Measurements from ENCODE around the gene CLCNKB. TPM values are rescaled to one million over a fixed set of nuclear protein-coding genes. Genes with fewer than 3 reads are reported as not detected.
A peak's percentile ranks its signal among the peaks of the same experiment; 100 is the strongest.

Gene CLCNKB
- total RNA-seq, 2 donors from 2014 or later, result 2.2 to 2.5 TPM

GRCh38 chr1:16067127-16067768 is 23.7 kb downstream of the CLCNKB start:
- intact Hi-C loops (cut with DNase I), result no loop called here
- ATAC-seq (no peak), DNase-seq (no peak)

GRCh38 chr1:16067933-16068332 is 24.4 kb downstream of the CLCNKB start:
- DNase-seq (no peak), ATAC-seq (no peak)
- intact Hi-C loops (cut with DNase I), result no loop called here

- intact Hi-C loops (cut with DNase I), result no loop called here
- ATAC-seq (peak; percentile 79 to 85), DNase-seq (peak; percentile 57)
Measured at GRCh38 chr1:16068356-16069270, 25.0 kb downstream of the CLCNKB start.

- no peak for DNase-seq
- no peak for ATAC-seq
- intact Hi-C loops (cut with DNase I), result no loop called here
Measured at GRCh38 chr1:16070640-16071355, 27.2 kb downstream of the CLCNKB start.

GRCh38 chr1:16071614-16072013 is 28.0 kb downstream of the CLCNKB start:
- no peak for DNase-seq
- intact Hi-C loops (cut with DNase I), result no loop called here
- ATAC-seq, result no peak

GRCh38 chr1:16072095-16072494 is 28.5 kb downstream of the CLCNKB start:
- no peak for ATAC-seq
- intact Hi-C loops (cut with DNase I), result no loop called here
- no peak for DNase-seq

- intact Hi-C loops (cut with DNase I), result no loop called here
Measured at GRCh38 chr1:16072616-16073484, 29.3 kb downstream of the CLCNKB start.

GRCh38 chr1:16073490-16074119 is 30.0 kb downstream of the CLCNKB start, which contains the start of gene FAM131C:
Gene FAM131C (minus strand): TSS chr1:16073651. CDS start chr1:16073442, 209 bp downstream.
- DNase-seq (no peak), ATAC-seq (peak; percentile 4 to 49)
- intact Hi-C loops (cut with DNase I), result no loop called here

More at GRCh38 chr1:16072616-16073484, 29.3 kb downstream of the CLCNKB start:
- ATAC-seq (no peak), DNase-seq (no peak)

GRCh38 chr1:16074217-16074616 is 30.6 kb downstream of the CLCNKB start:
- intact Hi-C loops (cut with DNase I), result no loop called here
- DNase-seq, result no peak
- no peak for ATAC-seq

- intact Hi-C loops (cut with DNase I), result loop anchor here in 1 of 2 donors (5.0 kb wide), 1 partner anchor 287 kb away; no protein-coding TSS in a partner anchor
Measured at GRCh38 chr1:16075337-16076030, 31.9 kb downstream of the CLCNKB start.

GRCh38 chr1:16076031-16076864 is 32.7 kb downstream of the CLCNKB start:
- DNase-seq (peak; percentile 80), ATAC-seq (peak in 1 of 2 donors; percentile 46)
- intact Hi-C loops (cut with DNase I), result loop anchor here in 1 of 2 donors (5.0 kb wide), 1 partner anchor 286 kb away; no protein-coding TSS in a partner anchor

More at GRCh38 chr1:16075337-16076030, 31.9 kb downstream of the CLCNKB start:
- DNase-seq (peak; percentile 64), ATAC-seq (peak; percentile 36 to 59)

GRCh38 chr1:16076865-16077238 is 33.3 kb downstream of the CLCNKB start:
- intact Hi-C loops (cut with DNase I), result loop anchor here in 1 of 2 donors (5.0 kb wide), 1 partner anchor 285 kb away; no protein-coding TSS in a partner anchor
- DNase-seq, result no peak
- peak; percentile 31 to 58 for ATAC-seq

- ATAC-seq (no peak), DNase-seq (no peak)
- intact Hi-C loops (cut with DNase I), result loop anchor here (2.0 to 5.0 kb wide), 2 partner anchors 109 to 285 kb away; no protein-coding TSS in a partner anchor
Measured at GRCh38 chr1:16077406-16078245, 34.0 kb downstream of the CLCNKB start.

- ATAC-seq, result peak; percentile 59 to 72
Measured at GRCh38 chr1:16078925-16079656, 35.5 kb downstream of the CLCNKB start.

More at GRCh38 chr1:16078925-16079656, 35.5 kb downstream of the CLCNKB start:
- intact Hi-C loops (cut with DNase I), result loop anchor here (1.0 to 5.0 kb wide), 3 partner anchors 108 to 283 kb away; no protein-coding TSS in a partner anchor
- peak; percentile 79 for DNase-seq

Data from left cardiac atrium (tissue), 4 donors.